ENCODE data around the gene GCA. TPM values are rescaled to one million over a fixed set of nuclear protein-coding genes. Genes with fewer than 3 reads are reported as not detected.
A peak's percentile ranks its signal among the peaks of the same experiment; 100 is the strongest.

GCA gene, protein sequence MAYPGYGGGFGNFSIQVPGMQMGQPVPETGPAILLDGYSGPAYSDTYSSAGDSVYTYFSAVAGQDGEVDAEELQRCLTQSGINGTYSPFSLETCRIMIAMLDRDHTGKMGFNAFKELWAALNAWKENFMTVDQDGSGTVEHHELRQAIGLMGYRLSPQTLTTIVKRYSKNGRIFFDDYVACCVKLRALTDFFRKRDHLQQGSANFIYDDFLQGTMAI
- polyA plus RNA-seq (2011; rRNA removed): 5.2 and 6.2 TPM in 2 replicates
- polyA minus RNA-seq (2011; rRNA and poly(A)+ RNA removed): 2.9 and 3.2 TPM in 2 replicates

DNA sequence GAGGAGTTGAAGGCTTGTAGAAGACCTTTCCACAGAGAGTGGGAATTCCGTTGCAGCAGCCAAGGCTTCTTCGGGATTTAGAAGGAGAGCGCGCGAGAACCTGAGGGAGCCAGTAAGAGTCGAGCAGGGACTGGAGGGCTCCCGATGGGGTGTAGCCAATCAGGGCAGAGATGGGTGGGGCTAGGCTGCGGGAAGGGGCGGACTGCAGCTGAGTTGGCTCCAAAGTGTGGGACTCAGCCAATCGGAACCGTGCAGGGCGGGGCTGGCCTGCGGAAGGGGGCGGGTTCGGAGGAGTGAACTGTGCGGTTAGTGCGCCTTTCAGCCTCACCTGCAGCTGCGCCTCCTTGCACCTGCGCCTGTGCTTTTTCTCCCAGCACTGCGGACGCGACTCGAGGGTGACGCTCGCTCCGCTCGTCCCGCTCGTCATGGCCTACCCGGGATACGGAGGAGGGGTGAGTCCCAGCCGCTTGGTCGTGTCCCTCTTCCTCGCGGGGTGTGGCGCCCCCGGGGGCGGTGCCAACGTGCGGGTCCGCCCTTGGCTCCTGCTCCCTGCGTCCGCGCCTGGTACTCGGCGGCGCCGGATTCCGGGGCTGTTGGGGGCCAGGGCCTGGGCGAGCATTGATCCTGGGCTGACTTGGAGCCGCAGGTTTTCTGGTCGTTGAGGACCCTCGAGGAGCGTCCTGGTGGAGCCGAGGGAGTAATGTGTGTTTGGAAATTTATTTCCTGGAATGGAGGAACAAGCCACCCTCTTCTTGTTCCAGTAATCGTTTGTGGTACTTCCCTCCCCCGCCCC, at the start of gene GCA:
GCA (plus strand) TSS at position 309 of the 793 bp plus-strand sequence; CDS start at position 426, 117 bp downstream.
- CTCF ChIA-PET: interaction anchor here (1.0 to 2.3 kb wide), 2 partner anchors 10 to 13 kb away, joined by 3 to 10 read pairs; no protein-coding TSS in a partner anchor
- TF ChIP-seq, protein P1, sequence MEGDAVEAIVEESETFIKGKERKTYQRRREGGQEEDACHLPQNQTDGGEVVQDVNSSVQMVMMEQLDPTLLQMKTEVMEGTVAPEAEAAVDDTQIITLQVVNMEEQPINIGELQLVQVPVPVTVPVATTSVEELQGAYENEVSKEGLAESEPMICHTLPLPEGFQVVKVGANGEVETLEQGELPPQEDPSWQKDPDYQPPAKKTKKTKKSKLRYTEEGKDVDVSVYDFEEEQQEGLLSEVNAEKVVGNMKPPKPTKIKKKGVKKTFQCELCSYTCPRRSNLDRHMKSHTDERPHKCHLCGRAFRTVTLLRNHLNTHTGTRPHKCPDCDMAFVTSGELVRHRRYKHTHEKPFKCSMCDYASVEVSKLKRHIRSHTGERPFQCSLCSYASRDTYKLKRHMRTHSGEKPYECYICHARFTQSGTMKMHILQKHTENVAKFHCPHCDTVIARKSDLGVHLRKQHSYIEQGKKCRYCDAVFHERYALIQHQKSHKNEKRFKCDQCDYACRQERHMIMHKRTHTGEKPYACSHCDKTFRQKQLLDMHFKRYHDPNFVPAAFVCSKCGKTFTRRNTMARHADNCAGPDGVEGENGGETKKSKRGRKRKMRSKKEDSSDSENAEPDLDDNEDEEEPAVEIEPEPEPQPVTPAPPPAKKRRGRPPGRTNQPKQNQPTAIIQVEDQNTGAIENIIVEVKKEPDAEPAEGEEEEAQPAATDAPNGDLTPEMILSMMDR (IDR thresholded peaks at IDR 0.05; ENCODE audit: insufficient read depth, low read depth, low read length): no peak
- Histone ChIP-seq H3K4me3 (ENCODE audit: low read depth, low read length) (peak within 1 kb of the TSS; percentile 77), H3K27me3 (ENCODE audit: control insufficient read depth, insufficient read depth, low read length) (no peaks in the 10 kb centered on the region), H3K36me3 (ENCODE audit: control insufficient read depth, insufficient read depth, low read length) (no peaks in the 10 kb centered on the region)
- POLR2A ChIA-PET: no interaction called here
- DNase-seq (ENCODE audit: low read depth): peak; percentile 85

DNA sequence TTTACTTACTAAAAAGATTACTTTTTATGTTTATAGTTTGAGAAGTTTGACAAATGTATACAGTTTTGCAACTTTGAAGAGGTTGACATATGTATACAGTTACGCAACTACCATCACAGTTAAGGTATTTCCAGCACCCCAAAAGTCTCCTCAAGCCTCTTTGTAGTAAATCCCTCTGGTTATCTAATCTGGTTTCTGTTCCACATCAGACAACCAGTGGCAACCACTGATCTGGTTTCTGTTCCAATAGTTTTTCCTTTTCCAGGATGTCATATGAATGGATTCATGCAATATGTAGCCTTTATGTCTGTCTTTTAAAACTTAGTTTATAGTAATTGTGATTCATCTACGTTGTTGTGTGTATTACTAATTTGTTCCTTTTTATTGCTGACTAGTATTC, 48.9 kb upstream of the GCA start:
- Histone ChIP-seq H3K27me3 (ENCODE audit: control insufficient read depth, insufficient read depth, low read length) (no peaks in the 10 kb centered on the region), H3K36me3 (ENCODE audit: control insufficient read depth, insufficient read depth, low read length) (no peaks in the 10 kb centered on the region), H3K4me3 (ENCODE audit: low read depth, low read length) (no peak overlapping the region)
- TF ChIP-seq, protein P1 (IDR thresholded peaks at IDR 0.05; ENCODE audit: insufficient read depth, low read depth, low read length): no peak
- CTCF ChIA-PET: interaction anchor here (0.6 to 8.2 kb wide), 6 partner anchors 12 to 142 kb away, joined by 3 to 137 read pairs (median 4); no protein-coding TSS in a partner anchor
- no peak for DNase-seq (ENCODE audit: low read depth)
- POLR2A ChIA-PET: no interaction called here

DNA sequence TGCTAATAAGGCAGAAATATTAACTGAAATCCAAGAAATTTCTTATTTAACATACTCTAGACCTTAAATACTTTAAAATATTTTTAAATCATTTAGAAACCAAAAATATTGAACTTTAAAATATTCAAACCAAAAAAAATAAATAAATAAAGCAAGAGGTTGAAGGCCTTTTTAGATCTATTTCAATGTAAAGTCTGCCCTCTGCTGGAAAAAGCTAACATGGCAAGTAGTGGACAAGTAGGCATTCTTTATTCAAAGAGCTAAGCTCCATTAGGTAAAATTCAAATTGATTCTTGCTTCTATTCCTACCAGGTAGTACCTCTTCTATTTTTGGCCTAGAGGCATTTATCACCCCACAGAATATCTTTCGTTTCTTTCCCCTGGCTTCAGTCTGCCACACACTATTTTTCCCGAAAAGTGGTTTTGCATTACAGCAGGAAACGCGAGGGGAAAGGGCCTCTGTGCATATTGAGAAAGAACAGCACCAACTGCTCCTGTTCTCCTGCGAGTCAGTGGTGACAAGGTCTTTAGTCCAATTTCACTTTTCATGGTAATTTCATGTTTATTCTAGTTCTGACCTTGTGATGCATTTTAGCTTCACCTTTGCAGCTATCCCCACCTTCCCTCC, 45.9 kb upstream of the GCA start:
- POLR2A ChIA-PET: interaction anchor here (0.7 to 0.8 kb wide), 3 partner anchors 55 to 409 kb away, joined by 3 to 4 read pairs (median 4); no protein-coding TSS in a partner anchor
- Histone ChIP-seq H3K27me3 (ENCODE audit: control insufficient read depth, insufficient read depth, low read length) (no peaks in the 10 kb centered on the region), H3K36me3 (ENCODE audit: control insufficient read depth, insufficient read depth, low read length) (no peaks in the 10 kb centered on the region), H3K4me3 (ENCODE audit: low read depth, low read length) (no peak overlapping the region)
- DNase-seq (ENCODE audit: low read depth): no peak
- CTCF ChIA-PET: interaction anchor here (0.7 to 9.3 kb wide), 37 partner anchors 8 to 711 kb away, joined by 3 to 137 read pairs (median 4); partner anchors contain the start of genes FAP and GCG
- TF ChIP-seq, protein P1 (IDR thresholded peaks at IDR 0.05; ENCODE audit: insufficient read depth, low read depth, low read length): peak; percentile 69

DNA sequence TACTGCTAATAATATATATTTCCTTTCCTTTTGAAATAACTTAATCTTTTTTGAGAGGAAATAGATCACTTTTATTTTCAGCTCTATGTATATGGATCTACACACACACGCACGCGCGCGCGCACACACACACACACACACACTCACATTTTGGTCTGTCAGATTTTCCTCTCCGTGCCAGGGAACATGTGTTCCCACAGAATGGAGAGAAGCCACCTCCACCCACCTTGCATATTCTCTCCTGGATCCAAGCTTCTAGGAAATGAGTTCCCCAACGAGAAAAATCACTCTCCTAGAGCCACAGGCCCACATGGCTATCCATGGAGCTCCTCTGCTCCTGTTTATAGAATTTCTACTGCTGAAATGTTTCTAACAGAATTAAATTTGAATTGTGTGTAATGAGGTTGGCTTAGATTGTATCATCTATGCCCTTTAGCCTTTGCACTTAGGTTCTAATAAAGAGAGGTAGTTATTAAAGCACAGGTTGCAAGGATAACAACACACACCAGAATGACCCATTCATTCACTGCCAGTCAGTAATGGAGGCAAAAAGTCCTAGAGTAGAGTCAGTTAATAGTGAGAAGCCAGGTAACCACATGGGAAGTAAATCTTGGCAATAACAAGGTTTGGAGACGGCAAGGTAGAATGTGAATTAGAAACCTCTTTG, 45.1 kb upstream of the GCA start:
- no peak for DNase-seq (ENCODE audit: low read depth)
- ChIA-PET POLR2A (interaction anchor here (0.8 kb wide), 1 partner anchor 56 kb away, joined by 4 read pairs; no protein-coding TSS in a partner anchor), CTCF (interaction anchor here (0.8 to 9.3 kb wide), 30 partner anchors 9 to 712 kb away, joined by 3 to 137 read pairs (median 6); partner anchors contain the start of genes FAP and GCG)
- no peaks in the 10 kb centered on the region for H3K27me3 ChIP-seq (ENCODE audit: control insufficient read depth, insufficient read depth, low read length)
- no peaks in the 10 kb centered on the region for H3K36me3 ChIP-seq (ENCODE audit: control insufficient read depth, insufficient read depth, low read length)
- no peak overlapping the region for H3K4me3 ChIP-seq (ENCODE audit: low read depth, low read length)
- TF ChIP-seq, protein P1 (IDR thresholded peaks at IDR 0.05; ENCODE audit: insufficient read depth, low read depth, low read length): no peak
